COLO829 (cell line): Measurements from ENCODE around the gene SETBP1.

Experiments
- DNase-seq: peaks from one replicate; pipeline ENCODE4 v3.0.0; 2012; ENCODE audit warnings: low spot score

The SETBP1 gene

DNA sequence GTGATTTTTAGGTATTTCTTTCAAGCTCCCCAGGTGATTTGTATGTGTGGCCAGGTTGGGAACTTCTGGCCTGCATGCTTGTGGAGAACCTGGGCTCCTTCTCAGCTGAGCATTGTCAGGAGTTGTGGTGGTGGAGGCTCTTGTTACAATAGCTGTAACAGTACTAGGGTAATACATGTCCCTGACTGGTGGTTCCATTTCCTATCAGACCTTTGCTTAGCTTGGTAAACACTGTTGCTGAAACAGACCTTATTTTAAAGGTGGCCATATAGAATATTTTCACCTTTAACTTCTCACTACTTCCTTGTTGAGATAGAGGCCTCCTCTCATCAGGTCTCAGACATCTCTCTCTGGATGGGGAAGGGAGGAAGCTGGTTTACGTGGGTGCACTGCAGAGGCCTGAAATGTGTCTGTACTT is 79.2 kb downstream of the SETBP1 start:
- DNase-seq, result no peak

DNA sequence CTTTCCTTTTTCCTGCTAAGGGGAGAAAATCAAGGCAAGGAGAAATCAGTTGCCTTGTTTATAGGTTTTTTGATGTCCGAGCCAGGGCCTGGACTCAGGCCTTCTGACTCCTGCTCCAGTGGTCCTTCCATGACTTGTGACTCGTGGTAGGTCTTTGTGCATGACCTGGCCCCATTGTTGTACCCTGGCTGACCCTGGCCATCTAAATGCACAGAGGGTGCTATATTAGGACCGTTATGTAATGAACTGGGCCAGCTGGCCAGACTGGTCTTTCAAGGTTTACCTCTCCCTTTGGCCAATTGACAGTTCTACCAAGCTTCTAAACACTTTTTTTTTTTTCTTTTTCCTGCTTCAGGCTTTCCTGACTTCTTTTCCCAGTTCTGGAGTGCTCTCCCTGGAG is 81.1 kb downstream of the SETBP1 start:
- DNase-seq, result no peak

DNA sequence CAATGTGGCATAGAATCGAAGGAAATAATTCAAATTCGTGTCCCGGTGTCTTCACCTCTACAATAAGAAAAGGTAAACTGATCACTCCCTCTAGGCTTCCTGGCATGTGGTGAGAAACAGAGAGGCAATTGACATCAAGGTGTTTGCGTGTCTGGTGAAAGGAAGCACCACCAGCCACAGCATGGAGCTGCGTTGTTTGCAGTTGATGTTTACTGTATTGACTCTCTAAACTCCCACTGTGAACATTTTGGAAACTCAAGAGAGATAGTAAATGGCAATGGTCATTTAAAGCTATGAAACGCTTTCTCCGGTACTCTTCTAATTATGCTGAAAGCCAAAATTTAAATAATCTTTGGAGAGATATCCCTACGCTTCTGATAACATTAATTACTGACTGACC is 82.6 kb downstream of the SETBP1 start:
- no peak for DNase-seq

DNA sequence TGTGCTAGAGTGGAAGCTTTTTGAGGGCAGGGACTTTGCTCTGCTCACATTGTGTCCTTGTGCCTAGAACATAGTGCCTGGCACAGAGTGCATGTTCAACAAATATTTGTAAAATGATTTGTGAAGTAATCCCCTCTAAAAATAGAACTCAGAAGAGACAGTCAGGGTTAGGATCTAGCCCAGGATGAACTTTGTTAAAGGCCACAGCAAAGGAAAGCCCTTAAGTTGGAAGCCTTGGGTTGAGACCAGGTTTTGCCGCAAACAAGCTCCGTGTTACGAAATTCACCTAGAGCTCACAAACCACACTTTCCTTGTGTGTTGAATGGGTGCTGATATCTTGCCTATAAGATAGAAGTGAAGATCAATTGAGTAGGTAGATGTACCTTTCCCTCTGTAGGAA is 84.2 kb downstream of the SETBP1 start:
- DNase-seq, result no peak

DNA sequence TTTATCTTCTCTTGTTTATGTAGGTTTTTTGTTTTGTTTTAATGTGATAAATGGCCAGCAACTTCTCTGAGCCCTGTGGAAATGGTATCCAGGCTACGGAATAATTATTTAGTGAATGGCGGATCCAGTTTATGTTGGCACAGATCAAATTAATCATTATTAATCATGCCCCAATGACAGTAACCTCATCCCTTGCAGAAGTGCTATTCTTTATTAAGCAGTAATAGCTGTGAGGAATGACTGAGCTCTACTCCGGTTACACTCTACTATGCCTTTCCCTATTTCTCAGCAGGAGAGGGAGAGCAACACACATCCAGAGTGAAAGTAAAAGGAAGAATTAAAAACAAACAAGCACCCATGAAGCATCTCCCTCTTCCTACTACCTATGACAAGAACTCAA is 84.8 kb downstream of the SETBP1 start:
- no peak for DNase-seq

DNA sequence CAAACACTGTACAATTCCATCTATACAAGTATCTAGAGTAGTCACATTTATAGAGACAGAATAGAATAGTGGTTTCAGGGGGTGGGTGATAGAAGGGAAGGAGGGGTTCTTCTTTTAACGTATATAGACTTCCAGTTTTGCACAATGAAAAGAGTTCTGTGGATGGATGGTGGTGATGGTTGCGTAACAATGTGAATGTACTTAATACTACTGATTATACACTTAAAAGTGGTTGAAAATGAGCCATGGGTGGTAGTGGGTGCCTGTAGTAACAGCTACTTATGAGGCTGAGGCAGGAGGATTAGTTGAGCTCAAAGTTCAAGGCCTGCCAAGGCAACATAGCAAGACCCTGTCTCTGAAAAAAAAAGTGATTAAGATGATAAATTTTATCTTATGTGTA is 85.8 kb downstream of the SETBP1 start:
- DNase-seq, result no peak

DNA sequence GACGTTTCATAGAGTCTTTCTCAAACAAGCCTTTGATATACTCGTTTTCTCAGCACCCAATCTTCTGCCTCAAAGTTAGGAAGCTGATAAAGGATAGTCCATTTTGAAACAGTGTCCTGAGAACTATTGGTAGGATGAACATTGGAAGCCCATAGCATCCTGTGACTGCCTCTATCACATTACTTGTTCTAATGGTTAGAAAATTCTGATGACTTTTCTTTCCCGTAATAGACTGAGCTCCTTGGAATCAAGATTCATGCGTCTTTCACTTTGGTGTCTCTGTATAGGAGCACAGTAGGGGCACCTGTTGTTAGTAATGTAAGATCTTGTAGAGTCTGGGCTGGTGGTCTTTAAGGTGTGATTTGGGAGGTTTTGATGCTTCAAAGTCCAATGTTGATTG is 87.1 kb downstream of the SETBP1 start:
- DNase-seq, result no peak

DNA sequence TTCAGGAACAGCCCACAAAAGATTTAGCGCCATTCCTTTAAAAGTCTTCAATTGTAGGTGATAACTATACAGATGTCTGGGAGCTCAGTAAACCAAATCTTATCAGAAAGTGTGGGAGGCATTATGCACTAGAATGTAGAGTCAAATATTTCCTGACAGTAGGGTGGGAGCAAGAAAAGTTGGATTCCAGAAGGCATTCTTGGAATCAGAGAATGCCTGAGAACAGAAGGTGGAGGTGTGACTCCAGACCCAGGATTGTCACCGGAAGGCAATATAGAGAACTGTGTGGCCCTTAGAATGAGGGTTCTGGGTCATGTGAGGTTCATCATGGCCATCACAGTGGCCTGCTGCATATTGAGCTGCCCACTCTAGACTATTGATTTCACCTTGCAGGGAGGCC is 90.0 kb downstream of the SETBP1 start:
- no peak for DNase-seq

DNA sequence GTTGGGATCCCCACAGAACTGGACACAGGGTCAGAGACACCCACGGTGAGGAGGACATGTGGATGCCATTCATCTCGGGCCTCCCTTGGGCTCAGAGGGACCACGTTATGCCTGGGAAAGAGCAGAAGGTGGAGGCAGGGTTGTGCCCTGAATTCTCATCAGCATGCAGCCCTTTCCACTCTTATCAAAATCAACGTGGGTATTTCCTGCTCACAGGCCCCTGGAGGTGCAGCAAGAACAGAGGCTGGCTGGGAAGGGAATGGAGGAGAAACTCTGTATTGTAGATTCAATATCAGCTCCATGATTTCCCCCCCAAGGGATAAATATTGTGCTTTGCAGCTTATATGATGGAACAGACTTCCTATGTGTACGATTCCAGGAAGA is 90.9 kb downstream of the SETBP1 start:
- DNase-seq, result no peak

DNA sequence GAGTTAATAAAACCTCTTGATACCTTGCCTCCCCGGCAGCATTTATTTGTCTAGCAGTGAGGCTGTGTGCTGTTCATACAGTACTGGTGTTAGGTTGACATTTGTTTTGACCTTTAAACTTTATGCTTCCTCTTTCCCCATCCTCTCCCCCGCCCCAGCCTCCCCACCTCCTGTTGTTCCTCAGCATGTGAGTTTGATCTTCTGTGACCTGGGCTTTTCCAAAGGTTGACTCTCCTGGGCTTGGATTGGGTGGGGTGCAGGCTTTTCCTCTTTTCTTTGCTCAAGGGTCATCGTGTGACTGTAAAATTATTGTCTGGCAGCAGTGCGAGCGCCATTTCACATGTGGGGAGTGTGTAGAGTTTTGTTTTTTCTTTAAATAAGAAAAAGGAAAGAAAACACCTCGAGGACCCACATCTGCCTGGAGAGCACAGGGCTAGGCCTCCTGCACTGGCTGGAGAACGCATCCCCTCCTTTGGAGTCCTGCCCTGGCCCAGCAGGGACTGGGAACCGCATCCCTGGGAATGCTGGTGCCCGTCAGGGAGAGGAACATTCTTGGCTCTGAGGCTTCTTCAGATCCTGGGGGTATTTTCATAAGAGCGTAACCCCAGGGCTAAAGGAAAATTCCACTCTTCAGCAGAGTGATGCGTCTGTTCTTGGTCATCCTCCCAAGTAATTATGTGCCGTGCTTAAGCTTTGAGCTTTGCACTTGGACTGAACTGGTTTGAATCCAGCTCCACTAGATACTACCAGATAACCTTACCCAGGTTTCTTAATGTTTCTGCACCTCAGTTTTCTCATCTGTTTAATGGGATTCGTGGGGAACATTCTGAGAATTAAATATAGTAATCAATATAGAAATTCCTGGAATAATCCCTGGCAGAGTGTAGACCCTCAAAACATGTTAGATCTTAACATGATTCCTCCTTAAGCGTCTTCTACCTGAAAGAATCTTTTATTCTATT is 91.5 kb downstream of the SETBP1 start:
- DNase-seq, result no peak

DNA sequence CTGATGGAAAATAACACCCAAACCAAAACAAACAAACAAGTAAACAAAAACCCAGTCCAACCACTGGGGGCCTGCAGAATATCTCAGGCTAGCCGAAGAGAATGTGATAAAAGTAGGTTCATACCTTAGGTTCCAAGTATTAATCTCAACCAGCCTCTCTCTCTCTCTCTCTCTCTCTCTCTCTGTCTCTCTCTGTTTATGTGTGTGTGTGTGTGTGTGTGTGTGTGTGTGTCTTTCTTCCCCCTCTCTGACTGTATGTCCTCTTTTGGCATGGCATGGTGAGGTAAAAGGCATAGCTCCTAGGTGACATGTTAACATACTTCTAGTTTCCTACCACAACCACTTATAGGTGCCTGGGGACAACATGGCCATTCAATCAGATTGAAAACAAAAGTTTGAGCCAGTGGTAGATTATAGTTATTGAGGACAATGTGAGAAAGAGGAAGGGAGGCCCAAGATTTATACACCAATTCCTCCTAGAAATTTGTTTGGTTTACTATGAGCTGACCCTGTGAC is 93.0 kb downstream of the SETBP1 start:
- DNase-seq, result no peak

DNA sequence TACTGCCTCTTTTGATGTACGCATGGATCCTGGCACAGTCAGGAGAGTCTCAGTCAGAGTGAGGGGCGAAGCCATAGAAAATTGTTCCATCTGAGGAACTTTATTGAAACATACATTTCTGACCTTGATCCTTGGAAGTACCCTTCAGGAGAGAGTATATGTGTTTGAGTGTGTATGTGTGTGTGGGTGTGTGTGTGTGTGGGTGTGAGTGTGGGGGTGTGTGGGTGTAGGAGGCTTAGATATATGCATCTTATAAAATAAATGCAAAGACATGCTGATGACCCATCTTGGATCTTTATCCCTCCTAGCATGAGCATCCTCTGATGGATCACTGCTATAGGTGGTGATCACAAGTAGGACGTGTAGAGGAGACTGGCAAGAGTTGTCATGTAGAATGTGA is 93.5 kb downstream of the SETBP1 start:
- no peak for DNase-seq

DNA sequence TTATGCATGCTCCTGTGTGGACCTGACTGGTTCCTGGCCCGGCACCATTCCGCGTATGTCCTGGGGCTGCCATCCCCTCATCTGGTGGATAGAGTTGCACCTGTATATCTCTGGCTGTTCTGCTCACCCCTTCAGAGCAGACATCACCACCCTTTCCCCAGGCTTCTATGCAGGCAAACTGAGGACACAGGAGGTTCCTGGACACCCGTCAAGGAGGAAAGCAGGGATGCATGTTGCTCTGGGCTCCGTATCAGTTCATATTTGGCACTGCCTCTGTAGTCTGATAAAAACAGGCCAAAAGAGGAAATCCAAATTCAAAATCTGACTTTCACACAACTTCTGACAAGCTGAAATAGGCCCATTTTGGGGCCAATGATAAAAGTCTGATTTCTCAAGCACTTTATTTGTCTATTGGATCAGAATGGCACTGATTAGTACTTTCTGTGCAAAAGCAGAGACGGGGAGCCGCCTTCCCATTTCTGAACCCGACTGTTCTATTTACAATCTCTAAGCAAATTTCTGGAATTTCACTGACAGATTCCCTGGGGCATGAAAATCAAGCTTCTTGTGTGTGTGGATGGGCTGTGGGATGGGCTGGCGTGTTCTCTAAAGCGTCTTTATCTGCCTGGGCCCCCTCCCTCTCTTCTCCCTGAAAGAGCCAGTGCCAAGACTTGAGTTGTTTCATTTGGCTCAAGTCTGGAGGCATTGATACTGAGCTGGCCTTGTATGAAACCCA is 96.9 kb downstream of the SETBP1 start:
- DNase-seq, result no peak

DNA sequence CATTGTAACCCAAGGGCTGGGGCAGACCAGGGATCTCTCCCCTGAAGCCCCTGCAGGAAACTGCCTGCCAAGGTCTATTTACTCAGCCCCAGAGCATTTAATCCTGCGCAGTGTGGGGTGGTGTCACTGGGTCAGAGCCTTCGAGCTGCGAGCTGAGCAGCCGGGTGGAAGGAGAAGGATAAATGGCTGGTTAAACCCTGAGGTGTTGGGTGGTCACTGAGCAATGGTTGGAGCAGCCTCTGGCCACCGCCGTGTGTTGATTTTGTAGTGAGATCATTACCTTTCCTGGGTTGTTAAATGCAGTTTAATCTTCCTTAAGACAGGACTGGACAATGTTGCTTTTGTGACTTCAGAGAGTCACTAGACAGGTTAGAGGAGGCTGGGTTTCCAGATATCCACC is 98.1 kb downstream of the SETBP1 start:
- no peak for DNase-seq

DNA sequence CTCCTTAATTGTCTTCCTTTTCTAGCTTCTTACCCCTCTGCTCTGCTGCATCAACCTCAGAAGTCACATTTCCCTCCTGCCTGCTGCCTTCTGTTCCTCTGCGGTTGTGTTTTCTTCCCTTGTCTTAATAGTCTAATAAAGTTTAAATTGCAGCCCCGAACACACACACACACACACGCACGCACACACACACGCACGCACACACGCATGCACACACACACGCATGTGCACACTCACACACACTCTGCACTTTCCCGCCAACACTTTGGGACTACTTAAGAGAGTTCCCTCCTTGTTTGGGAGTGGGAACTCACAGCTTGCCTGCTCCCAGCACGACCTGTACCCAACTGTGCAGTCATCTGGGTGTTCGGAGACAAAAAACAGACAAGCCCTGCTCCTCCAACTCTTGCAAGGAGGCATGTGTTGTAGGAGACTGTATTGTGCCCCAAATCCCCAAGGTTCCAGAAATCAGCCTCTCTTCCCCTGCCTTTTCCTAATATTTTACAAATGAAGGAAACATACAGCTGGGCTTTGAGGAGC is 99.1 kb downstream of the SETBP1 start:
- DNase-seq, result no peak

DNA sequence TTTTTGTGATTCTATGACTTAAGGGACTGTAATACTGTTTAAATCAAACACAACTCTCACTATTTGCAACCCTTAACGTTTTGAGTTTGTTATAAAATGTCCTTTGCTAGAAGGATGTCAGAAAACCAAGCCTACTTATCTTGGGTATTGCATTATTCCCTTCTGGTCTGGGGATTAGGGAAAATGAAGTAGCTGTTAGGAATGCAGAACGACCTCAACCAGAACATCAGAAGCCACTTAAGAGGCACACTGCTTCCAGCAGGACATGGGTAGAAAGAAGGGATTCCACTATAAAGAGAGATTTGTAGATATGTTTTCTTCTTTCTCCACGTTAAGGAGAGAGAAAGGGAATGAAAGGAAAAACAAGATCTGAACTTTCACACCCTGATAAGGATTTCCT is 101.2 kb downstream of the SETBP1 start:
- DNase-seq, result no peak

DNA sequence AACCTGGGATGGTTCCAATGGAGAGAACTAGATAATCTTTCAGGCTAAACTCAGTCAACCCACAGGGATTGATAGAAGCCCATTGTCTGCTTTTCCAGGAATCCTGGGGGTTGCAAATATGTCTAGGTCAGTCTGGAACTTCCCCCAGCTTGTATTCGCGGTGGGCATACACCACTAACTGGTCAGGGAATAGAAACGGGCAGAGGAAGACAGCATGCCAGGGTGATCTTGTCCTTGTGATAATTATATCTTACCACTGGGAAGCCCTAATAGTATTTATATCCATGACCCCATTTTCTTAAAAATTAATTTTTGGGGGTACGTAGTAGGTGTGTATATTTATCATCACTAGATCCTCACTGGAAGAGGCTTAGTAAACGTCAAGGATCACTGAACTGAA is 101.9 kb downstream of the SETBP1 start:
- DNase-seq, result no peak

DNA sequence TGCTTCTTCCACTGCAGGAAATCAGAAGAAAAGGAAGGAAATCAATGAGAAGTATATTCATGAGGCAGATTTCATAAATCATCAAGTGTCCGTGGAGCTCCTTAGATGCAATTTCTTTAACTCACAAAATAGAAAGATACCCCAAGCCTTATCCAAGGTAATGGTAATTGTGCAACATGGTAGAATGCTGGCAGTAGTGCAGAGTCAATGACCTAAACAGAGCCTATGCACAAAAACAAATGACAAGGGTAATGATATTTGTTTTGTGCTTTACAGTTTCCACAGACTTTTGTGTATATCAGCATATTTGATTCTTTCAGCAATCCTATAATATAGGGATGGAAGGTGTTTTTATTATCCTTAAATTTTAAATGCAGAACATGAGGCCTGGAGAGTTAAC is 102.7 kb downstream of the SETBP1 start:
- no peak for DNase-seq

DNA sequence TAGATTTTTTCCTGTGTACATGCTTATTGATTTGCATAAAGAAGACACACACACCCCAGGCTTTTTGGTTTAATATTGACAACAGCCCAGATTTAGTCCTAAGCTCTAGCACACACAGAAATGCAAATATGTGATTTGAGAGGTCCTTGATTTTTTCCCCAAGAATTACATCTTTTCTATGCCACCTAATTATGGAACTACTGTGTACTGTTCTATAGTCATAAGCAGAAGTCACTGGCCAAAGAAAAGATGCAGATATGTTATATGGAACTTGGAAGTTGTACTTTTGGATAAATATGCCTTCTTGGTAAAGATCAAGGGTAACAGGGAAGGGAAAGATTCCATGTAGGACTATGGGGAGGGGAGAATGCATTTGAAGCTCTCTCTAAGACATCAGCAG is 105.6 kb downstream of the SETBP1 start:
- DNase-seq, result no peak

DNA sequence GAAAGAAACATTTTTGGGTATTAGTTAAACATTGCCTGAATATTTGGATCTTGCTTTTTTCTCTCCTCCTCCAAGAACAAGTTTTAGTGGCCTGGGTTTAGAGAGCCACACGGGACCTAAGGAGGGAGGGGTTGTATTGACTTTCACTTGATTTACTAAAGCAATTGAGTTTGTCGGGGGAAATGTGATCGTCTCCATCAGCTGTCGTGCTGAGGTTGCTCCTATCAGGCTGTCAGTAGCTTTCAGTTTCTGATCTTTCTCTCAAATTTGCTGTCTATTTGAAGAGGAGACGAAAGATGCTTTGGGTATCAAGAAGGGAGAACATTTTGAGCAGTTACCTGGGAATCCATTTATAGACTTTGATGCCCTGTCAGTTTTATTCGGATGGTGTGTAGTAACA is 106.0 kb downstream of the SETBP1 start:
- DNase-seq, result no peak

DNA sequence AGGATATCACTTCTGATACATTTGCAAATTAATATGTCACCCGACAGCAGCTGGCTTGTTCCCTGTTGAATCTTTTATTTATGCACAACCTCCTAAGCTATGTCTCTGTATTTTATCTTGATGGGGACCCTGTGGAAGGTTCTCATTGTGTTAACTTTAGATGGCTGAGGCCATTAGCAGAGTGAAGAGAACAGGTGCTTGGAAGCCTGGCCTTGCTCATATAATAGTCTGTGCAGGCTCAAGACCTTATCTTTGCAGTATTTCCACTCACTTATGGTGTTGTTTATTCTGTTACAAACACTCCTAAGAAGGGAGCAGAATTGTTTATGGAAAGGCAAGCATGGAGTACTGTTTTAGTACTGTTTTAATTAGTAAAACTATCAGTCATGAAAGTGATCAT is 107.6 kb downstream of the SETBP1 start:
- DNase-seq, result no peak

DNA sequence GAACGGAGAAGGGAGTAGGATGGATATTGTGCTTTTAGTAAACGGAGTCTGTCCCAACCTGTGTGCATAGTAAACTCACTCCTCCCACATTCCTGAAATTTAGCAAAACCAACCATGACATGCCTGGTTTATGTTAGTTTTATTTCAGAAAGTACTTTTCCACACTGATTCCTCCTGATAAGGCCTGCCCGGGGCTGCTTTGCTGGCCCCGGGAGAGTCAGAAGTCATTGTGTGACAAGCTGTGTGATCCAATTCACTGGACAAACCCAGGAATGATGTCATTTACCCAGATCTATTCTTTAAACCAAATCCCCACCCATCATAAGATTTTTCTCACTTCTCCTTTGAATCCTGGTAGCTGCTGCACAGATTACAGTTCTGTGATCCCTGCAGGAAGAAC is 109.0 kb downstream of the SETBP1 start:
- DNase-seq, result no peak

DNA sequence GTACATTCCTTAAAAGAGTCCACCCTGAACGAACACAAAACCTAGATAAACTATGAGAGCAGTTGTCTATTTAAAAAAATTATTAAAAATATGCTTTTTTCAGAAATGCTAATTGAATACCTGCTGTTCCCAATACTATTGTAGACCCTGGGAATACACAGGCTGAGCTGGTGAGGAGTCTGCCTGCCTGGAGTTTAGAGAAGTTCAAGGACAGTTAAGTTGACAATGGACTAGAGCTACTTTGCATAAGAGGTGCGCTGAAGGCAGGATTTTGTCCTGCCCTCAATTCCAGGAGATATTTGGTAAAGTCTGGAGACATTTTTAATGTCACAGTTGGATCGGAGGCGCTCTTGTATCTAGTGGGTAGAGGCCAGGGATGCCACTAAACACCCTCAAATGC is 110.2 kb downstream of the SETBP1 start:
- DNase-seq, result no peak
